ENCODE data around the gene TMEM229B. TPM values are rescaled to one million over a fixed set of nuclear protein-coding genes. Genes with fewer than 3 reads are reported as not detected.

The TMEM229B gene
- total and polyA plus RNA-seq, 8 donors, result 1.9 to 7.5 (median 3.7) TPM

DNA sequence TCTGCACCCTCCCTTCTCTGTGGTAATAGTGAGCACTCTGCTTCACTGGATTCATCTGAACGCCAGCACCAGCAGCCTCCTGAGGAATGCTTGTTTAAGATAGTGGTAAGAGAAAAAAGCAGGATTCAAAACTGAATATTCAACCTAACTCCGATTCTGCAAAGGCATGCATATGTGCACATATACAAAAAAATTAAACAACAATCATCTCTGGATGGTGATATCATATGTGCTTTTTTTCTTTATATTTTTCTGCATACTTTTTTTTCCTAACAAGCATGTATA, 9.8 kb downstream of the TMEM229B start:
- Histone ChIP-seq H3K9me3 (no peaks in the 10 kb centered on the region), H3K4me1 (no peaks in the 10 kb centered on the region), H3K27me3 (no peaks in the 10 kb centered on the region), H3K36me3 (no peaks in the 10 kb centered on the region), H3K4me3 (no peak overlapping the region), H3K27ac (no peak overlapping the region)
- FAIRE-seq (no peak), ATAC-seq (no peak), DNase-seq (no peak)
- TF ChIP-seq CTCF (IDR thresholded peaks at IDR 0.05), result no peak
- 91 to 93% methylated on average over 2 of the region's 2 CpGs for WGBS, 2 donors
- intact Hi-C loops (cut with DNase I), result no loop called here

DNA sequence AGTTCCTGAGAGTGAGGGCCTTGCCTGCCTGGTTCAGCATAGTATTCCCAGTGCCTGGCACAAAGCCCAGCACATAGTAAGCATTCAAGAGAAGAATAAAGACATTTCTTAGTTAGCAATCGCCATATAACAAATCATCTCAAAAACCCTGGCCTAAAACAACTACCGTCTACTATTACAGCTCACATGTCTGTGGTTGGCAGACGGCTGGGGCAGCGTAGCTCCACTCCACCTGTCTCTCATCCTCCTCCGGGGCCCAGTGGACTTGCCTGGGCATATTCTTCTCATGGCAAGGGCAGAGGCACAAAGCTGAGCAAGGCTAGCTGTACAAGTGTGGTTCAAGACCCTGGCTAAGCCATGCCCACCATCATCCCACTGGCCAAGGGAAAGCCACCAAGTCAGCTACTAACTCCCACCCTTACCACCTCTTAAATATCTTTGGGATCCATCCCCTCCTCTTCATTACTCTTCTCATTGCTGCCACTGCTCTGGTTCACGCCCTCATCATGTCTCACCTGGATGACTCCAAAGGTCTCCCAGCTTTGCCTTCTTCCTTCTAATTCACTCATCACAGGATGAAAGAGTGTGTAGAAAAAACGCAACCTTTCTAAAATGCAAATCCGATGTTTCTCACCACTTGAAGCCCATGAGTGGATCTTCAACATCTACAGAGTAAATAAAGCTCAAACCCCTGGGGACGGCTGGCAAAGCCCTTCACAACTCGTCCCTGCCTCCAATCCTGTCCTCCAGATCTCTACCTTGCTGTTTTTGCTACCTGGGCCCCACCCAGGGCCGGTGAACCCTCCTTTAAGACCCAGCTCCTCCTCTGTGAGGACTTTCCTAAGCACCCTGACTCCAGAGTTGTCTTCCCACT, 10.4 kb downstream of the TMEM229B start:
- FAIRE-seq, result no peak
- DNase-seq, result no peak
- Histone ChIP-seq H3K27ac (no peak overlapping the region), H3K4me3 (no peak overlapping the region), H3K4me1 (no peaks in the 10 kb centered on the region), H3K27me3 (no peaks in the 10 kb centered on the region), H3K9me3 (no peaks in the 10 kb centered on the region), H3K36me3 (no peaks in the 10 kb centered on the region)
- 90 to 93% methylated on average over 11 of the region's 11 CpGs for WGBS, 2 donors
- ATAC-seq, result peak in 1 of 4 donors; percentile 24
- intact Hi-C loops (cut with DNase I), result no loop called here
- no peak for TF ChIP-seq CTCF (IDR thresholded peaks at IDR 0.05)

GRCh38 chr14:67474366-67474765, 14.2 kb downstream of the TMEM229B start:
- Histone ChIP-seq H3K4me3 (no peak overlapping the region), H3K36me3 (no peaks in the 10 kb centered on the region), H3K27ac (no peak overlapping the region), H3K27me3 (no peaks in the 10 kb centered on the region), H3K4me1 (no peaks in the 10 kb centered on the region), H3K9me3 (no peaks in the 10 kb centered on the region)
- intact Hi-C loops (cut with DNase I), result no loop called here
- DNase-seq (no peak), FAIRE-seq (no peak), ATAC-seq (no peak)
- 64 to 96% methylated on average over 1 of the region's 1 CpG for WGBS, 2 donors
- TF ChIP-seq CTCF (IDR thresholded peaks at IDR 0.05), result no peak

DNA sequence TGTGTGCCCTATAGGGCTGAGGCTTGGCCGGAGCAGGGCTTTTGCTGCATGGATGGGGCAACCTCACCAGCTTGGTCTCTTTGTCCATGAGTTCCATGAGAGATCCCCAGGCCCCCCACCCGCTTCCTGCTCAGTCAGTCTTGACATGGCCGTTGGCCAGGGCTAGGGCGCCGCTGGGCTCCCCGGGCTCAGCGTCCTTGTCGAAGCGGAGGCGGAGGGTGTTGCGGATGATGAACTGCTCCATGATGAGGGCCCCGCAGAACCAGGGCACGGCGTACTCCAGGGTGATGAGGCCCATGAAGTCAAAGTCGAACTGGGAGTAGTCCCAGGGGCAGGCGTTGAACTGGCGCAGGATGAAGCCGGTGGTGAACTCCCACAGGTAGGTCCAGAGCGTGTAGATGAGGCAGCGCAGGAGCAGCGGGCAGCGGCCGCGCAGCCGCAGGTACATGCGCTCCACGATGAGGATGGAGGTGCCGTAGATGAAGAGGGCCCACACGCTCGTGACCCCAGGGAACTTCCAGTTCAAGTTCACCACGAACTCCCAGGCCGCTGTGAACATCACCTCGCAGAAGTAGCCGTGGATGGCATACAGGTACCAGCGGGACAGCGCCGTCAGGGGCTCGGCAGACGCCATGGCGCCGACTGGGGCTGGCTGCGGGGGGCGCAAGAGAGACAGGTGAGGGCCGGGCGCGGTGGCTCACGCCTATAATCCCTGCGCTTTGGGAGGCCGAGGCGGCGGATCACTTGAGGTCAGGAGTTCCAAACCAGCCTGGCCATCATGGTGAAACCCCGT, 15.0 kb downstream of the TMEM229B start:
- ATAC-seq, result no peak
- Histone ChIP-seq H3K4me1 (no peaks in the 10 kb centered on the region), H3K9me3 (no peaks in the 10 kb centered on the region), H3K27ac (no peak overlapping the region), H3K4me3 (no peak overlapping the region), H3K36me3 (no peaks in the 10 kb centered on the region), H3K27me3 (no peaks in the 10 kb centered on the region)
- intact Hi-C loops (cut with DNase I), result no loop called here
- no peak for FAIRE-seq
- no peak for TF ChIP-seq CTCF (IDR thresholded peaks at IDR 0.05)
- no peak for DNase-seq
- WGBS, 2 donors, result 96 to 97% methylated on average over 52 of the region's 52 CpGs

- Histone ChIP-seq H3K27ac (no peak overlapping the region), H3K27me3 (no peaks in the 10 kb centered on the region), H3K4me3 (no peak overlapping the region), H3K36me3 (no peaks in the 10 kb centered on the region), H3K4me1 (no peaks in the 10 kb centered on the region), H3K9me3 (no peaks in the 10 kb centered on the region)
- ATAC-seq, result no peak
- FAIRE-seq, result no peak
- no peak for DNase-seq
- WGBS, 2 donors, result 92 to 96% methylated on average over 10 of the region's 10 CpGs
- intact Hi-C loops (cut with DNase I), result no loop called here
- no peak for TF ChIP-seq CTCF (IDR thresholded peaks at IDR 0.05)
Observed at GRCh38 chr14:67472726-67473125, 15.8 kb downstream of the TMEM229B start.
